Esophagus muscularis mucosa (tissue), 4 donors: Measurements from ENCODE around the gene SLC16A5. TPM values are rescaled to one million over a fixed set of nuclear protein-coding genes. Genes with fewer than 3 reads are reported as not detected.
A peak's percentile ranks its signal among the peaks of the same experiment; 100 is the strongest.
"Not testable (repeated sequence)": the region's sequence is repeated elsewhere in the genome, so short reads cannot be mapped to it uniquely, and the experiment has no call there.

Experiments
- DNase-seq: peaks from one replicate; pipeline ENCODE4 v3.0.0-alpha.2; 2017; ENCODE audit errors: extremely low spot score
- H3K27ac ChIP-seq, 4 donors: fragments of 200-600 bp; sonication (generic); replicated peaks in 1 of 4; 1 replicate in 3 of 4; 2 replicates in 1 of 4; pipeline ENCODE4 v1.5.1; 2016 to 2019; ENCODE audit warnings: mild to moderate bottlenecking in 1 of 4
- H3K27me3 ChIP-seq, 4 donors: fragments of 200-600 bp; sonication (generic); one replicate each; pipeline versions ENCODE4 v1.5.1 to v1.6.0; 2016 to 2019
- H3K36me3 ChIP-seq, 4 donors: fragments of 200-600 bp; sonication (generic); one replicate each; pipeline ENCODE4 v1.5.1; 2016 to 2019
- H3K4me1 ChIP-seq, 4 donors: fragments of 200-600 bp; sonication (generic); one replicate each; pipeline ENCODE4 v1.5.1; 2016 to 2019
- H3K4me3 ChIP-seq, 4 donors: fragments of 200-600 bp; sonication (generic); 1 replicate in 2 of 4; 2 replicates in 2 of 4; pipeline ENCODE4 v1.5.1; 2016 to 2019; ENCODE audit warnings: mild to moderate bottlenecking in 4 of 4, moderate library complexity in 1 of 4
- H3K9me3 ChIP-seq, 4 donors: fragments of 200-600 bp; sonication (generic); 1 replicate in 3 of 4; 2 replicates in 1 of 4; pipeline ENCODE4 v1.5.1; 2016 to 2019
- CTCF ChIP-seq, 3 experiments: fragments of 200-600 bp in 2 of 3; fragments of 450-650 bp in 1 of 3; sonication (generic) in 2 of 3; IDR thresholded peaks; one replicate each; pipeline ENCODE4 v1.5.1; 2017 to 2019; ENCODE audit warnings: antibody characterized with exemption in 3 of 3, mild to moderate bottlenecking in 2 of 3, moderate library complexity in 1 of 3
- EP300 ChIP-seq: sonication (generic); formaldehyde crosslinking; IDR thresholded peaks from one replicate; pipeline ENCODE4 v1.6.1; 2017; ENCODE audit warnings: antibody characterized with exemption
- POLR2A ChIP-seq: fragments of 450-650 bp; IDR thresholded peaks from one replicate; pipeline ENCODE4 v1.6.1; 2017; ENCODE audit warnings: antibody characterized with exemption, moderate library complexity, mild to moderate bottlenecking, low read depth
- POLR2AphosphoS5 ChIP-seq, 2 donors: sonication (generic); formaldehyde crosslinking; IDR thresholded peaks; one replicate each; pipeline ENCODE4 v1.6.1; 2017; ENCODE audit warnings: antibody characterized with exemption in 2 of 2
- WGBS: methylation state at CpG from one replicate; pipeline ENCODE4 v1.1.5; 2018; 5-methylcytosine and 5-hydroxymethylcytosine counted together
- intact Hi-C: fragments of 100-400 bp; cut with DNase I; formaldehyde crosslinking; loops from one replicate; pipeline ENCODE4 v1.15.1; 2023
- total RNA-seq, 4 donors: library from RNA; depleted of rRNA; stranded (reverse); fragments of >200 nt; gene quantifications; one replicate each; pipeline versions ENCODE4 v1.1.0 to v1.2.1, GENCODE V29; 2016

The SLC16A5 gene
- total RNA-seq, 4 donors from 2014 or later, result 3.8 to 9.7 (median 7.6) TPM

- no peak overlapping the region for H3K4me3 ChIP-seq
- H3K9me3 ChIP-seq, result no peaks in the 10 kb centered on the region
- no peak for DNase-seq
- no peaks in the 10 kb centered on the region for H3K27me3 ChIP-seq
- peaks cover 2 to 9% (median 5%) of the 10 kb centered on the region in 4 donors for H3K36me3 ChIP-seq
- H3K27ac ChIP-seq, result no peak overlapping the region
- intact Hi-C loops, result no loop called here
- 96% methylated on average over 2 of the region's 2 CpGs for WGBS
- peaks cover 0 to 12% (median 3%) of the 10 kb centered on the region in 4 donors for H3K4me1 ChIP-seq
- TF ChIP-seq POLR2A (no peak), POLR2AphosphoS5 (IDR thresholded peaks at IDR 0.05) (no peak), EP300 (no peak), CTCF (IDR thresholded peaks at IDR 0.05) (no peak)
Measured at GRCh38 chr17:75069783-75070182, 18.0 kb upstream of the SLC16A5 start.

GRCh38 chr17:75071478-75072271, 16.1 kb upstream of the SLC16A5 start:
- intact Hi-C loops, H3K4me3 ChIP-seq, H3K9me3 ChIP-seq, DNase-seq, H3K27ac ChIP-seq, H3K36me3 ChIP-seq, H3K27me3 ChIP-seq: not testable (repeated sequence)
- WGBS, result 87% methylated on average over 8 of the region's 8 CpGs
- peaks cover 0 to 12% (median 3%) of the 10 kb centered on the region in 4 donors for H3K4me1 ChIP-seq

- H3K9me3 ChIP-seq, H3K4me3 ChIP-seq, DNase-seq, H3K36me3 ChIP-seq, intact Hi-C loops, H3K27me3 ChIP-seq, H3K27ac ChIP-seq: not testable (repeated sequence)
- H3K4me1 ChIP-seq, result peaks cover 9 to 25% (median 16%) of the 10 kb centered on the region in 4 donors
- WGBS, result 100% methylated on average over 5 of the region's 5 CpGs
Measured at GRCh38 chr17:75072909-75073308, 14.8 kb upstream of the SLC16A5 start.

GRCh38 chr17:75073618-75074047, 14.1 kb upstream of the SLC16A5 start:
- no peak for TF ChIP-seq POLR2A
- TF ChIP-seq POLR2AphosphoS5 (IDR thresholded peaks at IDR 0.05), result no peak
- TF ChIP-seq CTCF (IDR thresholded peaks at IDR 0.05), result no peak
- no peak for TF ChIP-seq EP300
- WGBS, result 69% methylated on average over 5 of the region's 5 CpGs
- H3K27ac ChIP-seq, result peak overlapping the region in 1 of 4 donors; percentile 39
- no peaks in the 10 kb centered on the region for H3K27me3 ChIP-seq
- H3K9me3 ChIP-seq, result no peaks in the 10 kb centered on the region
- intact Hi-C loops, result no loop called here
- H3K4me1 ChIP-seq, result peaks cover 13 to 32% (median 21%) of the 10 kb centered on the region in 4 donors
- no peak for DNase-seq
- H3K4me3 ChIP-seq, result no peak overlapping the region
- H3K36me3 ChIP-seq, result no peaks in the 10 kb centered on the region

GRCh38 chr17:75074532-75074931, 13.2 kb upstream of the SLC16A5 start:
- WGBS, result 90% methylated on average over 2 of the region's 14 CpGs
- Histone ChIP-seq H3K9me3 (no peaks in the 10 kb centered on the region), H3K36me3 (no peaks in the 10 kb centered on the region), H3K27ac (no peak overlapping the region), H3K27me3 (no peaks in the 10 kb centered on the region), H3K4me1 (peaks cover 14 to 41% (median 21%) of the 10 kb centered on the region in 4 donors), H3K4me3 (no peak overlapping the region)
- TF ChIP-seq POLR2AphosphoS5 (IDR thresholded peaks at IDR 0.05) (no peak), EP300 (no peak), CTCF (IDR thresholded peaks at IDR 0.05) (no peak), POLR2A (no peak)
- intact Hi-C loops, result no loop called here
- no peak for DNase-seq
